Measurements from ENCODE around the gene SHC2.
"Not testable (repeated sequence)": the region's sequence is repeated elsewhere in the genome, so short reads cannot be mapped to it uniquely, and the experiment has no call there.

SHC2 gene

GRCh38 chr19:468587-469256 is 7.9 kb upstream of the SHC2 start:
- DNase-seq: no peak

DNA sequence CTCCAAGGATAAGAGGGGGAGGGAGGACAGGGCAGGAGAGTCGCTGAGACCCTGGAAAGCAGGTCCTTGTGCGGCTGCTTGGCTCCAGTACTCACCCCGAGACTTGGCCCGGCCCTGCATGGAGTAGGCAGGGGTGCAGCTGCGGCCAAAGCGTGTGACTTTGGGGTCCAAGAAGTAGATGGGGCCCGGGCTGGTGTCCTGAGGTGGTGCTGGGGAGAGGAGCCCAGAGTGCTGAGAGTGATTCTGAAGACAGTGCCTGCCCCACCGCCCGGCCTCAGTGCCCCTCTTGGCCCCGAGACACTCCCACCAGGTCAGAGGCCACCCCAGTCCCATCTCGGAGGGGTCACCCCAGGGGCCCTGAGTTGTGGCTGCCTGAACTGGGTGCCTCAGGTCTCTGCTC is 6.7 kb upstream of the SHC2 start:
- no peak for DNase-seq

DNA sequence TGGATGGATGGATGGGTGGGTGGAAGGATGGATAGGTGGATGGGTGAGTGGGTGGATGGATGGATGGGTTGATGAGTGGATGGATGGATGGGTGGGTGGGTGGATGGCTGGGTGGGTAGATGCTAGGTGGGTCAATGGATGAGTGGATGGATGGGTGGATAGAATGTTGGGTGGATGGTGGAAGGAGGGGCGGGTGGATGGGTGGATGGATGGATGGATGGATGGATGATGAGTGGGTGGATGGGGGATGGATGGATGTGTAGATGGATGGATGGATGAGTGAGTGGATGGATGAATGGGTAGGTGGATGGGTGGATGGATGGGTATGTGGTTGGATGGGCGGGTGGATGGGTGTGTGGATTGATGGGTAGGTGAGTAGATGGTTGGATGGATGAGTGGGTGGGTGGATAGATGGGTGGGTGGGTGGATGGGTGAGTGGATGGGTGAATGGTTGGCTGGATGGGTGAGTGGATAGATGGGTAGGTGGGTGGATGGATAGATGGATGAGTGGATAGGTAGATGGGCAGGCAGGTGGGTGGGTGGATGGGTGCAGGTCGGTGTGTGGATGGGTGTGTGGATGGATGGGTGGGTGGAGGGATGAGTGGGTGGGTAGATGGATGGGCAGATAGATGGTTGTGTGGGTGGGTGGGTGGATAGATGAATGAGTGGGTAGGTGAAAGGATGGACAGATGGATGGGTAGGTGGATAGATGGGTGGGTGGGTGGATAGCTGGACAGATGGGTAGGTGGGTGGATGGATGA is 4.4 kb upstream of the SHC2 start:
- no peak for DNase-seq

- no peak for DNase-seq
Measured at GRCh38 chr19:464208-464545, 3.3 kb upstream of the SHC2 start.

GRCh38 chr19:463483-464207 is 2.8 kb upstream of the SHC2 start:
- no peak for DNase-seq

- DNase-seq: peak; percentile 74
Measured at GRCh38 chr19:461721-462551, 1.1 kb upstream of the SHC2 start.

GRCh38 chr19:459724-460511 is 915 bp downstream of the SHC2 start:
- peak; percentile 45 for DNase-seq

- no peak for DNase-seq
Measured at GRCh38 chr19:458091-459042, 2.5 kb downstream of the SHC2 start.

- DNase-seq: no peak
Measured at GRCh38 chr19:457636-458035, 3.2 kb downstream of the SHC2 start.

DNA sequence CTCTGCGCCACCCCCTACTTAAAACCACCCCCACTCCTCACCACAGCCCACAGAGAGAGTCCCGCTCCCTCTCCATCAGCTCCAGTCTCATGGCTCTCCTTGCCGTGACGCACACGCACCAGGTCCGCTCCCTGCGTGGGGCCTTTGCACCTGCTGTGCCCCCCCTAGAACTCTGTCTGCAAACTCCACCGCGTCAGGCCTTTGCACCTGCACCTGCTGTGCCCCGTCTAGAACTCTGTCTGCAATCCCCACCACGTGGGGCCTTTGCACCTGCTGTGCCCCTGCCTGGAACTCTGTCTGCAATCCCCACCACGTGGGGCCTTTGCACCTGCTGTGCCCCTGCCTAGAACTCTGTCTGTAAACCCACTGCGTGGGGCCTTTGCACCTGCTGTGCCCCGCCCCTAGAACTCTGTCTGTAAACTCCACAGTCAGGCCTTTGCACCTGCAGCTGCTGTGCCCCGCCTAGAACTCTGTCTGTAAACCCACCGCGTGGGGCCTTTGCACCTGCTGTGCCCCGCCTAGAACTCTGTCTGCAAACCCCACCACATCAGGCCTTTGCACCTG is 4.2 kb downstream of the SHC2 start:
- DNase-seq: no peak

- no peak for DNase-seq
Measured at GRCh38 chr19:455851-456546, 4.8 kb downstream of the SHC2 start.

- no peak for DNase-seq
Measured at GRCh38 chr19:455031-455705, 5.7 kb downstream of the SHC2 start.

GRCh38 chr19:453606-454005 is 7.2 kb downstream of the SHC2 start:
- no peak for DNase-seq

- DNase-seq: no peak
Measured at GRCh38 chr19:452829-453228, 8.0 kb downstream of the SHC2 start.

- DNase-seq: not testable (repeated sequence)
Measured at GRCh38 chr19:450912-451481, 9.8 kb downstream of the SHC2 start.

DNA sequence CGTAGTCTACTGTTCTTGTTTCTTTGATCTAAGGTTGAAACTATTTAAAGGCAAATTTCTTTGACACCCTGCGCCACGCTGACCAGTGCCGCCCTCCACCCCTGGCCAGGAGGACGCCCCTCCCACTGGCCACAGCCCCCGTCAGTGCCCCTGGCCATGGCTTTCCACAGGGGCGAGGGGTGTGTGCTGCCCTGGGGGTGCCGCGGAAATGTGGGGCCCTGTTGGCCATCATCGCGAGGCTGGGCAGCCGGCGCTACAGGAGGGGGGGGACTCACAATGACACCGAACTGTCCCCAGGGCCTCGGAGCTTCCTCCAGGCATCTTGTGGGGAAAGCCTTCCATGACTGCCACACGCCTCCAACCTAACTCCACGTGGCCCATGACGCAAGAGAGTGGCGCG is 10.9 kb downstream of the SHC2 start:
- DNase-seq: no peak

- DNase-seq: no peak
Measured at GRCh38 chr19:447816-448560, 12.8 kb downstream of the SHC2 start.

- no peak for DNase-seq
Measured at GRCh38 chr19:447064-447426, 13.8 kb downstream of the SHC2 start.
